OCI-LY1 (cell line): ENCODE results near the gene QKI.

Source experiments
- H2AFZ ChIP-seq: fragments of 200-600 bp; sonication (generic), shearing (Covaris generic); 2 replicates; pipeline ENCODE4 v1.6.0; 2014; ENCODE audit warnings: antibody characterized with exemption, mild to moderate bottlenecking, low read length
- H3F3A ChIP-seq: fragments of 200-600 bp; sonication (generic), shearing (Covaris generic); 2 replicates; pipeline ENCODE4 v1.6.0; 2014; ENCODE audit warnings: mild to moderate bottlenecking, antibody characterized with exemption, low read length, moderate library complexity; ENCODE audit not compliant: insufficient read depth
- H3K27ac ChIP-seq: fragments of 200-600 bp; sonication (generic); 2 replicates; pipeline ENCODE4 v1.5.1; 2014; ENCODE audit warnings: low read length, mixed run types, mild to moderate bottlenecking, low read depth; ENCODE audit not compliant: poor library complexity, severe bottlenecking
- H3K27me3 ChIP-seq: fragments of 200-600 bp; sonication (generic); 2 replicates; pipeline ENCODE4 v1.6.0; 2014; ENCODE audit warnings: antibody characterized with exemption, mild to moderate bottlenecking, low read length, moderate library complexity; ENCODE audit not compliant: insufficient read depth
- H3K36me3 ChIP-seq: fragments of 200-600 bp; sonication (generic); 2 replicates; pipeline ENCODE4 v1.6.1; 2014; ENCODE audit warnings: mild to moderate bottlenecking, antibody characterized with exemption, low read length, moderate library complexity, mixed read lengths; ENCODE audit not compliant: insufficient read depth
- H3K4me1 ChIP-seq: fragments of 200-600 bp; sonication (generic); 2 replicates; pipeline ENCODE4 v1.5.1; 2014; ENCODE audit warnings: mild to moderate bottlenecking, low read length, moderate library complexity; ENCODE audit not compliant: insufficient read depth, severe bottlenecking
- H3K4me2 ChIP-seq: fragments of 200-600 bp; sonication (generic), shearing (Covaris generic); 2 replicates; pipeline ENCODE4 v1.6.1; 2014; ENCODE audit warnings: low read length
- H3K4me3 ChIP-seq: fragments of 200-600 bp; sonication (generic); 2 replicates; pipeline ENCODE4 v1.5.1; 2014; ENCODE audit warnings: low read length, low read depth, mild to moderate bottlenecking, mixed read lengths; ENCODE audit not compliant: poor library complexity, severe bottlenecking
- H3K79me2 ChIP-seq: fragments of 200-600 bp; shearing (Covaris generic); 2 replicates; pipeline ENCODE4 v1.6.1; 2016; ENCODE audit warnings: mixed run types, low read length, mixed read lengths; ENCODE audit not compliant: insufficient read depth
- H3K9ac ChIP-seq: fragments of 200-600 bp; sonication (generic), shearing (Covaris generic); 2 replicates; pipeline ENCODE4 v1.6.1; 2014; ENCODE audit warnings: mild to moderate bottlenecking, low read length, mixed read lengths
- H3K9me2 ChIP-seq: fragments of 200-600 bp; sonication (generic), shearing (Covaris generic); 2 replicates; pipeline ENCODE4 v1.6.1; 2014; ENCODE audit warnings: low read depth, mild to moderate bottlenecking, low read length, mixed read lengths
- H3K9me3 ChIP-seq: fragments of 200-600 bp; shearing (Covaris generic); 2 replicates; pipeline ENCODE4 v1.6.1; 2014; ENCODE audit warnings: low read length, mixed read lengths
- H4K20me1 ChIP-seq: fragments of 200-600 bp; sonication (generic), shearing (Covaris generic); 2 replicates; pipeline ENCODE4 v1.6.0; 2016; ENCODE audit warnings: mild to moderate bottlenecking, low read length; ENCODE audit not compliant: insufficient read depth
- EZH2 ChIP-seq: fragments of 200-600 bp; sonication (generic), shearing (Covaris generic); IDR thresholded peaks from 2 replicates; pipeline ENCODE4 v1.8.0; 2017; ENCODE audit warnings: borderline replicate concordance, mixed run types, mild to moderate bottlenecking, antibody characterized with exemption, low read length, moderate library complexity, mixed read lengths
- TF ChIP-seq, protein P1 (sequence below): fragments of 200-600 bp; sonication (generic), shearing (Covaris generic); IDR thresholded peaks from 2 replicates; pipeline ENCODE4 v1.5.1; 2017; ENCODE audit warnings: mild to moderate bottlenecking, antibody characterized with exemption, low read length, moderate library complexity, mixed read lengths

Gene QKI

DNA sequence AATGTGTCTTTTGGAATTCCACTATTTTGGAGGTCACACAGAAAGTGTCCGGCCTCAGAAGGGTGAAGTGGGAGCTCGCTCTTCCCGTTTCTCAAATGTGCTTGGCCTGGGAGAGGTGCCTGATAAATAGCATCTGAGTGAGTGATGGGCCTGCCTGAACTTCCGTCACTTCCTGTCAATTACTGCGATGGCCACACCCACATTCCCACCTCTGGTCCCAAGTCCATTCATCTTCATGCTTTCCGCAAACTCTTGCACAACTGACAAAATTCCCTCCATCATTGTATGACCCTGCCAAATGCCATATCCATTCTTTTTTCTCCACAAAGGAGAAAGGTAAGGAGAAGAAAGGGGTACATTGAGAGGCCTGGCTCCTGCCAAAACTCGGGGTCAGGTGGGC is 169.0 kb downstream of the QKI start:
- Histone ChIP-seq H3K79me2 (no peaks in the 10 kb centered on the region), H3K4me3 (no peak overlapping the region), H3K4me1 (no peaks in the 10 kb centered on the region), H2AFZ (no peak overlapping the region), H3K27ac (no peak overlapping the region), H3F3A (no peaks in the 10 kb centered on the region), H3K36me3 (no peaks in the 10 kb centered on the region), H3K9me3 (no peaks in the 10 kb centered on the region), H3K9ac (no peak overlapping the region), H3K27me3 (no peaks in the 10 kb centered on the region; the same call in 1 of the 2 replicates), H4K20me1 (no peaks in the 10 kb centered on the region), H3K9me2 (no peaks in the 10 kb centered on the region), H3K4me2 (no peak overlapping the region)
- no peak for TF ChIP-seq EZH2
- TF ChIP-seq, protein P1, sequence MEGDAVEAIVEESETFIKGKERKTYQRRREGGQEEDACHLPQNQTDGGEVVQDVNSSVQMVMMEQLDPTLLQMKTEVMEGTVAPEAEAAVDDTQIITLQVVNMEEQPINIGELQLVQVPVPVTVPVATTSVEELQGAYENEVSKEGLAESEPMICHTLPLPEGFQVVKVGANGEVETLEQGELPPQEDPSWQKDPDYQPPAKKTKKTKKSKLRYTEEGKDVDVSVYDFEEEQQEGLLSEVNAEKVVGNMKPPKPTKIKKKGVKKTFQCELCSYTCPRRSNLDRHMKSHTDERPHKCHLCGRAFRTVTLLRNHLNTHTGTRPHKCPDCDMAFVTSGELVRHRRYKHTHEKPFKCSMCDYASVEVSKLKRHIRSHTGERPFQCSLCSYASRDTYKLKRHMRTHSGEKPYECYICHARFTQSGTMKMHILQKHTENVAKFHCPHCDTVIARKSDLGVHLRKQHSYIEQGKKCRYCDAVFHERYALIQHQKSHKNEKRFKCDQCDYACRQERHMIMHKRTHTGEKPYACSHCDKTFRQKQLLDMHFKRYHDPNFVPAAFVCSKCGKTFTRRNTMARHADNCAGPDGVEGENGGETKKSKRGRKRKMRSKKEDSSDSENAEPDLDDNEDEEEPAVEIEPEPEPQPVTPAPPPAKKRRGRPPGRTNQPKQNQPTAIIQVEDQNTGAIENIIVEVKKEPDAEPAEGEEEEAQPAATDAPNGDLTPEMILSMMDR: no peak

DNA sequence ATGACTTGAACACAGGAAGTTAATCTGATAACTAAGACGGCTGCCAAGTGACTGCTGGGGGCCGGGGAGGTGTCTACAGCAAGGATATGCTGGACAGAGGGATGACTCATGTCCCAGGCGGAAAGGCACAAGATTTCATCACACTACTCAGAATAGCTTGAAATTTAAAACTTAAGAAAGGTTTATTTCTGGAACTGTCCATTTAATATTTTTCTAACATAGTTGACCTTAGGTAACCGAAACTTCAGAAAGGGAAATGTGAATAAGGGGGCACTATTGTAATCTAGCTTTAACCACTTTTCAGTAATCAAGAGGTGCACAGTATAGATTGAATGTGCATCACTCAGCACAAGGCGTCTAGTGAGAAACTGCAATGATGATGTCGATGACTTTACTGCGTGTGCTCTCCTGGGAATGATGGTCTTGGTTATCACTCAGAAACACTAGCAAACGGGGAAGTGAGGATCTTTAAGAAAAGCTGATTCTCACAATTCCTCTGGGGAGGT is 171.5 kb downstream of the QKI start:
- no peaks in the 10 kb centered on the region for H3K4me1 ChIP-seq
- no peak overlapping the region for H2AFZ ChIP-seq
- no peaks in the 10 kb centered on the region for H3K9me3 ChIP-seq
- no peaks in the 10 kb centered on the region for H3K79me2 ChIP-seq
- H4K20me1 ChIP-seq: no peaks in the 10 kb centered on the region
- no peak overlapping the region for H3K27ac ChIP-seq
- H3K9me2 ChIP-seq: no peaks in the 10 kb centered on the region
- no peaks in the 10 kb centered on the region for H3K36me3 ChIP-seq
- no peak overlapping the region for H3K9ac ChIP-seq
- H3K27me3 ChIP-seq: no peaks in the 10 kb centered on the region; the same call in 1 of the 2 replicates
- H3K4me3 ChIP-seq: no peak overlapping the region
- no peak overlapping the region for H3K4me2 ChIP-seq
- H3F3A ChIP-seq: no peaks in the 10 kb centered on the region
- no peak for TF ChIP-seq EZH2
- TF ChIP-seq, protein P1: no peak

DNA sequence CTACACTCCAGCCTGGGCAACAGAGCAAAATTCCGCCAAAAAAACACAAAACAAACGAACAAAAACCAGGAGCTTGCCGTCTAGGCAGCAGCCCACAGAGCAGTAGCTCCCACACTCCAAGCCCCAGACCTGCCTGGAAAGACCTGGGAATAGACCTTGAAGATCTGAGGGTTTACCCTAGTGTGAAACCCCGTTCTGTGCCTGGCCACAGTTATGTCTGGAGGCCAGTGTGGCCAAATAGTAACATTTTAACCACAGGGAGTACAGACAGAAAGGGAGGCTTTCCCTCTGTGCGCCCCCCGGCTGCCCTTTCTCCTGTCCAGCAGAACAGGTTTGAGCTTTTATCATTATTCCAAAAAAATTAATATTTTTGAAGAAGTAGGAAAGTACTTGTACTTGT is 172.4 kb downstream of the QKI start:
- H3K27ac ChIP-seq: no peak overlapping the region
- H2AFZ ChIP-seq: no peak overlapping the region
- TF ChIP-seq EZH2: no peak
- TF ChIP-seq, protein P1: no peak
- H3K27me3 ChIP-seq: no peaks in the 10 kb centered on the region; the same call in 1 of the 2 replicates
- H3F3A ChIP-seq: no peaks in the 10 kb centered on the region
- H3K4me3 ChIP-seq: no peak overlapping the region
- H3K9me2 ChIP-seq: no peaks in the 10 kb centered on the region
- H3K4me1 ChIP-seq: no peaks in the 10 kb centered on the region
- no peaks in the 10 kb centered on the region for H3K9me3 ChIP-seq
- H3K9ac ChIP-seq: no peak overlapping the region
- H3K36me3 ChIP-seq: no peaks in the 10 kb centered on the region
- no peaks in the 10 kb centered on the region for H4K20me1 ChIP-seq
- H3K4me2 ChIP-seq: no peak overlapping the region
- no peaks in the 10 kb centered on the region for H3K79me2 ChIP-seq
